ENCODE measurements around the gene ADGRE3.
"Not testable (repeated sequence)": the region's sequence is repeated elsewhere in the genome, so short reads cannot be mapped to it uniquely, and the experiment has no call there.

The ADGRE3 gene

DNA sequence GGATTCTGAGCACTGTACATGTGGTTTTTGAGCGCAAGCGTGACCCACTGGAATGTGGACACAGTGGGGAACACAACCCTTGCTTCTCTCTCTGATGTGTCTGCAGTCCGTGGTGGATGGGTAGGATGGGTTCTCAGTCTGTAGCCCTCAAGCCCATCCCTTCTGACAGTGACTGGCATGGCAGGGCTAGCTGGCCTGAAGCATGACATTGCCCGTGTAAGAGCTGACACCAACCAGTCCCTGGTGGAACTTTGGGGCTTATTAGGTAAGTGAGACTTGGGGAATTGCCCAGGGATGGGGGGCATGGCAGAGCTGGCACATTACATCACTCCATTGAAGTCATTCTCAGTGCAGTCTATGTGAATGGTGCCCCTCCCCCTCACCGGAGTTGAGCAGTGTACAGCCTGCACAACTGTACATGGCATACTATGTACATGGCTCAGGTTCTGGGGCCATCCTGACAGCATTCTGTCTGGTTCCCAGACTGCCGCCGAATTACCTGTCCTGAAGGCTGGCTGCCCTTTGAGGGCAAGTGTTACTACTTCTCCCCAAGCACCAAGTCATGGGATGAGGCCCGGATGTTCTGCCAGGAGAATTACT lies 75.0 kb downstream of the ADGRE3 start:
- no peak for DNase-seq

DNA sequence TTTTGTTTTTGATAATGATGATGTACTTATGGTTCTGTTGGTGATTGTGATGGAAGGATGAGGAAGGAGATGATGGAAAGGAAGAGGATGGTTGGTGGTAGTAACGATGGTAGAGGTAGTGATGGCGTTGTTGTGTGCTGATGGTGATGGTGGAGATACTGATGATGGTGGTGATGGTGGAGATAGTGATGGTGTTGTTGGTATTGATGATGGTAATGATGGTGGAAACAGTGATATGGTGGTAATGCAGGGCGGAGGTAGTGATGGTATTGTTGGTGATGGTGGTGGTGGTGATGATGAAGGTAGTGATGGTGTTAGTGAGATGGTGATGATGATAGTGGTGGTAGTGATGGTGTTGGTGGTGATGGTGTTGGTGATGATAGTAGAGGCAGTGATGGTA lies 79.1 kb downstream of the ADGRE3 start:
- no peak for DNase-seq

DNA sequence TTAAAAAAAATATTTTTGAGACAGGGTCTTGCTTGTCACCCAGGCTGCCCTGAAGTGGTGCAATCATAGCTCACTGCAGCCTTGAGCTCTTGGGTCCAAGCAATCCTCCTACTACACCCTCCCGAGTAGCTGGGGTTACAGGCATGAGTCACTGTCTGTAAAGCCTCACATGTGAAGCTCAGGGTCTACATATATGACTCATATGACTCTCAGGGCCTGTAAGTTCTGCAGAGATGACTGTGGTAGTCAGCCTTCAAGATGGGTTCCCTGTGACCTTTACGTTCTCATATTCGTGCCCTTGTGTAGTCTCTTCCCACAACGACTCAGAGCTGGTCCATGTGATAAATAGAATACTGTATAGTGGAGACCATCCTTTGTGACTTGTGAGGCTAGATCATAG lies 85.2 kb downstream of the ADGRE3 start:
- DNase-seq, result peak; percentile 29 to 64 (median 58)

DNA sequence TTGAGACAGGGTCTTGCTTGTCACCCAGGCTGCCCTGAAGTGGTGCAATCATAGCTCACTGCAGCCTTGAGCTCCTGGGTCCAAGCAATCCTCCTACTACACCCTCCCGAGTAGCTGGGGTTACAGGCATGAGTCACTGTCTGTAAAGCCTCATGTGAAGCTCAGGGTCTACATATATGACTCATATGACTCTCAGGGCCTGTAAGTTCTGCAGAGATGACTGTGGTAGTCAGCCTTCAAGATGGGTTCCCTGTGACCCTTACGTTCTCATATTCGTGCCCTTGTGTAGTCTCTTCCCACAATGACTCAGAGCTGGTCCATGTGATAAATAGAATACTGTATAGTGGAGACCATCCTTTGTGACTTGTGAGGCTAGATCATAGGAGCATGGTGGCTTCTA lies 89.5 kb downstream of the ADGRE3 start:
- peak; percentile 64 to 86 (median 76) for DNase-seq

DNA sequence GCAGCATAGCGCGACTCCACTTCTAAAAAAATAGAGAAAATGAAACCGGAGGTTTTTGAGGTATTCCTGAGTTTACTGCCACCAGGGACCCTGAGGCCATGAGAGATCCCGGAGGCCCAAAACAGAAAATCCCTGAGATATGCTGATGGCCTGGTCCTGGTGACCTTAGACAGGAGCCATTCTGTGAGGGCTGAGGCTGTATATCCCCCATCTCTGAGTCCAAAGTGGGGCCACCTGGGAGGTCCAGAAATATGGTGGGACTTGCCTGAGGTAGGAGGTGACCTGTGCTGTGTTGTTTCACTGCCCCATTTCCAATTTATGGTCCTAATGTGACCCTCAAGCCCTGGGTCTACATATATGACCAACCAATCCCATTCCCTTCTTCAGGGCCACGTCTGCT lies 90.3 kb downstream of the ADGRE3 start:
- DNase-seq, result not testable (repeated sequence)

DNA sequence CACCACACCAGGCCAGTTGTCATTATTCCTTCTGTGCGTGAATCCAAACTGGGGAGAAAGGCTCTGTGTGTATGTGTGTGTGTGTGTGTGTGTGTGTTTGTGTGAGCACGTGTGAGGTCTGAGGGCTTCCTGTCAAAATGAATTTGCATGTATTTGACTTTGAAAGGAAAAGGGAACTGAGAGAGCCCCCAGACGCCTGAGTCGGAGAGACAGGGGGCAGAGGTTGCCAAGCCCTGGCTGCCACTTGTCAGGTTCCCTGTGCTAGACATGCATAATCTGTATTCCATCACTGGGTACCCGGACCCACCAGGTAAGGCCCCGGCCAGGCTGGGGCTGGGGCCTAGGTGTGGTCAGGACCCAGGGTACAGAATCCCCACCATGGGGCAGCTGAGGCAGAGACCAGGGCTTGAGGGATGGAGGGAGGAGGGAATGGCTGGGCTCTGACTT lies 91.7 kb downstream of the ADGRE3 start, which contains the start of gene CLEC17A:
TSS of gene CLEC17A (plus strand) at position 191 of the 447 bp plus-strand sequence. CDS start at position 268, 77 bp downstream.
- DNase-seq, result peak; percentile 44 to 62 (median 51)

DNA sequence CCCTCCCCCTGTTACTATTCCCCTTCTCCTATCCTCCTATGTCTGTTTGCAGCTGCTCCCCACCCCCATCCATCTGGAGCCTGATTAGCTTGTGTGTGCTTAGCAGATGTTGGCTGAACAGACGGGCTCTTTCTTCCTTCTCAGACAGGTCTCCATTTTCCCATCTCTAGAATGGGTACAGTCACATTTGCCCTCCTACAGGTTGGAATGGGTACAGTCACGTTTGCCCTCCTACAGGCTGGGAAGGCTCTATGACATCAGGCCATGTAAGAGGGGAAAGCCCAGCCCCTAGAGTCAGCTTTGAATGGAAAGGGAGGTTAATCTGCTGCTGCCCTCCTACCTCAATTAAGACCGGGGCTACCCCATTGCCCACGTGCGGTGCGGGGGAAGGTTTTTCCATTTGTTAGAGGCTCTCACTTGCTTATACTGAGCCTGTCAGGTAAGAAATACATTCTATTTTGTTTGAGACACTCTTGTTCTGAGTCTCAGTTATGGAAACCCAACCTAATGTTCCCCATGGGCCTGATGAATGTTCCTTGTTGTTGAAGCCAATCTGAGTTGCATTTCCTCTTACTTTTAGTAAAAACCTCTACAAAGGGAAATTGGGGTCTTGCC lies 93.9 kb downstream of the ADGRE3 start:
- peak; percentile 57 to 62 (median 59) for DNase-seq

DNA sequence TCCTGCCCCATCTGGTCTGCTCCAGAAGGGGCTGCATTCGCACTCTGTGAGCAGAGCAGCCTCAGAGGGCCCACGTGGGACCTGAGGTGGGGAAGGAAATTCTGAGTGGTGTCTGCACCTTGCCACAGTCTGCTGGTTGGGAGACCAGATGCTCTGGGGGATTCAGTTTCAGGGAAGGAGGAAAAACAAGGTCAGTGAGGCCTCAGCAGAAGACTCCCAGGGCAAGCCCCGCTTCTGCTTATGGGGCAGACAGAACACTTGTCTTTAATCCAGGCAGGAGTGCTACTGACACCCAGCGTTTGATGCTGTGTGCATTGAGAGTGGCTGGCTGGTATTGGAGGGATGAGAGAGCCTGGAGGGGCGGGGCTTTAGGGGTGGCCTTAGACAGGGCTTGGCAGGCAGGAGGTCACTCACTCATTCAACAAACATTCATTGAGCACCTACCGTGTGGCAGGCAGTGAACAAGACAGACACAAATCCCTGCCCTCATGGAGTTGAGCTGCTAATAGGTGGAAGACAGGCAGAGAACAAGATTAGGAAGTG lies 96.7 kb downstream of the ADGRE3 start:
- no peak for DNase-seq

DNA sequence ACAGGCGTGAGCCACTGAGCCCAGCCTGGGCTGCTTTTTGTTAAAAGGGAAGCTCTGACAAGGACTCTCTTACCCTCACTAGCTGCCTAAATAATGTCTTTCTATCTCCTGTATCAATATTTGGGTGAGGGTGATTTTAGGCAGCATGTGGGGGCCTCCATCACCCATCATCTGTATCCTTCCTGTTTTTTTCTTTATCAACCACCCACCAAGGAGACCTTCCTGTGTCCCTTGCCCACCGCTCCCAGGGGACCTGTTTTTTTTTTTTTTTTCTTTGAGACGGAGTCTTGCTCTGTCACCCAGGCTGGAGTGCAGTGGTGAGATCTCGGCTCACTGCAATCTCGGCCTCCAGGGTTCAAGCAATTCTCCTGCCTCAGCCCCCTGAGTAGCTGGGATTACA lies 97.4 kb downstream of the ADGRE3 start:
- DNase-seq, result no peak

DNA sequence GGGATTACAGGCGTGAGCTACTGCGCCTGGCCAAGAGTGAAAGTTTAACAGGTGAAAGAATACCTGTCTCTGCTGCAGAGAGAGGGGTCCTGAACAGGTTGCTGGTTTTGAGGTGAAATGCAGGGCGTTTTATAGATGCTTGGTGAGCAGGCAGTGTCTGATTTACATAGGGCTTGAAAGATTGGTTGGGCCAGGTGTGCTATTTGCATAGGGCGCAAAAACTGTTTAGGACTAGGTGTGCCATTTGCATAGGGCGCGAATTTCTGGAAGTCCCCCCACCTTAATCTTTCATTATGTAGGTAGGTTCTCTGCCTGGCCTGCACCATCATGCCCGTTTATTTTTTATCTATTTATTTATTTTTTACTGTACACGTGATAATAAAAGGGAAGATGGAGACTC lies 98.3 kb downstream of the ADGRE3 start:
- DNase-seq, result no peak

DNA sequence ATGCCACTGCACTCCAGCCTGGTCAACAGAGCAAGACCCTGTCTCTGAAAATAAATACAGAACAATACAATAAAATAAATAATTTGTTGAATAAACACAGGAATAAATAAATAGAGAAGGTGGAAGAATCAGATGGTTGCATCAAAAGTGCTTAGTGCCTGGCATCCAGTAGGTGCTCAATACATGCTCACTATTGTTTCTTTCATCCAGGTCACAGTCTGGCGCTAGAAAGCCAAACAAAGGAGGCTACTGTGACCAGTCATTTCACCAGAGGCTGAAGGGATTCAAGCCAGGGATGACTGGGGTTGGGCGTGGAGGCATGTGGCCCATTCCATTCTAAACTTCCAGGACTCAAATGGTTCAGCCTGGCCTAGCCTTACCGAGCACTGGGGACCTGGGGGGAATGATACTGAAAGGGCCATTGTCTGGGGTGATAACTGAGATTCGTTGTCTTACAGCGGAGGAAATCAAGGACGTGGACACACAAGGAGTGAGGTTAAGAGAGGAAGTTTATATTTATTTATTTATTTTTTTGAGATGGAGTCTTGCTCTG lies 99.1 kb downstream of the ADGRE3 start:
- DNase-seq, result no peak

DNA sequence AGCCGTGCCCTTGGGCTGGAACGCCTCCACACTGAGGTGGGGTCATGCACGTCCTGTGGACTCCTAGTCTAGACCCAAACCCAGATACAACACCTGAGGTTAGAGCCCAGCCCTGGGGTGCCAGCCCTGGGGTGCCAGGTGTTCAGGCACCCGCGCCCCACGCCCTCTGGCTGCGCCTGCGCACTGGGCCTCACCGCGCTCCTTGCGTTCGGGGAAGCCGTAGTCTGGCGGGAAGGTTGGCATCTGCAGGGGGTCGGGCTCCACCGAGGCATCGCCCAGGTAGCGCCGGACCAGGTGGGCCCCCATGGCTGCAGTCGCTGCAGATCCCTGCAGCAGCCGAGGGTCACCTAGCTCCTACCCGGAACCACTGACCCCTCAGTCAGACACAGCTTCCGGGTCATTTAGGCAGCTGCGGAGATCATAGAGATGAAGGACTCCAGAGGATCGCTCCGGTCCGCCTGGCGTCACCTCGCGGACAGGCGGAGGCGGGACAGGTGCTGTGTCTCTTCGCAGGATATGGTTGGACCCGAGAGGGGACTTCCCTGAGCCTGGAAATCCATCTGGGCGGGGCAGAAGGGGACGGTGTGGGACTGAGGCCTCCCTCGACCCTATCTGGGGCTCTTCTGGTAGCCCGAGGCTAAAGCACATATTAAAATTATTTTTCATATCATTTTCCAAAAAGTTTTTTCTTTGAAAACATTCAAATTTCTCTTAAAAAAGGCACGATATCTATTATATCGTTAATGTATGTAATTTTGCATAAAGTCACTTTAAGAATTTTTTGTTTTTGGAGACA lies 102.8 kb downstream of the ADGRE3 start, which contains the start of gene NDUFB7:
TSS of gene NDUFB7 (minus strand) at position 372 of the 796 bp plus-strand sequence. CDS start at position 306, 66 bp downstream.
- DNase-seq, result peak; percentile 96 to 97 (median 96)

DNA sequence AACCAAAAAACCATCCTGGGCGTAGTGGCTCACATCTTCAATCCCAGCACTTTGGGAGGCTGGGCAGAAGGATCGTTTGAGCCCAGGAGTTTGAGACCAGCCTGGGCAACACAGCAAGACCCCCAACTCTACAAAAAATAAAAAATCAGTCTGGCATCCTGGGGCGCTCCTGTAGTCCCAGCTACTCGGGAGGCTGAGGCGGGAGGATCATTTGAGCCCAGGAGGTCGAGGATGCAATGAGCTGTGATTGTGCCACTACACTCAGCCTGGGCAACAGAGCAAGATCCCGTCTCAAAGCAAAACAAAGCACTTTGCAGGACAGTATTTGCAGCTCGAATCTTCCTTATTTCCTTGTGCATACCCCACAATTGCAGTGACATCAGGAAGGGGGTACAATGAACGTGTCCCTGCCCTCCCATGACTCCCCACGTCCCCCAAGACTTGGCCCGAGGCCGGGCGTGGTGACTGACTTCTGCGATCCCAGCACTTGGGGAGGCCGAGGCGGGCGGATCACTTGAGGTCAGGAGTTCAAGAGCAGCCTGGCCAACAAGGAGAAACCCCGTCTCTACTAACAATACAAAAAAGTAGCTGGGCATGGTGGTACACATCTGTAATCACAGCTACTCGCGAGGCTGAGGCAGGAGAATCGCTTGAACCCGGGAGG lies 103.6 kb downstream of the ADGRE3 start:
- DNase-seq, result no peak
